Osteoblast (primary cell): ENCODE results near the gene GRIK3. TPM values are rescaled to one million over a fixed set of nuclear protein-coding genes. Genes with fewer than 3 reads are reported as not detected.

Source experiments
- DNase-seq: peaks from one replicate; pipeline ENCODE4 v3.0.0; 2011; ENCODE audit warnings: low spot score, mixed read lengths; ENCODE audit not compliant: insufficient read length; ENCODE audit errors: missing footprints
- H2AFZ ChIP-seq: 2 replicates; pipeline ENCODE4 v1.6.0; 2011; ENCODE audit warnings: mild to moderate bottlenecking, low read length
- H3K27ac ChIP-seq: 2 replicates; pipeline ENCODE4 v1.5.1; 2011; ENCODE audit warnings: mild to moderate bottlenecking, low read depth, low read length, moderate library complexity
- H3K27me3 ChIP-seq: 2 replicates; pipeline ENCODE4 v1.6.0; 2012; ENCODE audit warnings: mild to moderate bottlenecking, control low read depth, inconsistent platforms, low read length, moderate library complexity; ENCODE audit not compliant: insufficient read depth
- H3K36me3 ChIP-seq: 2 replicates; pipeline ENCODE4 v1.5.1; 2011; ENCODE audit warnings: mild to moderate bottlenecking, low read length, control low read depth, moderate library complexity; ENCODE audit not compliant: insufficient read depth
- H3K4me1 ChIP-seq: 2 replicates; pipeline ENCODE4 v1.5.1; 2011; ENCODE audit warnings: mild to moderate bottlenecking, low read length, control low read depth, moderate library complexity; ENCODE audit not compliant: insufficient read depth
- H3K4me2 ChIP-seq: 2 replicates; pipeline ENCODE4 v1.6.0; 2011; ENCODE audit warnings: mild to moderate bottlenecking, low read length; ENCODE audit not compliant: insufficient read depth
- H3K4me3 ChIP-seq: fragments of 200-600 bp; sonication (generic); 3 replicates; pipeline ENCODE4 v1.5.1; 2012; ENCODE audit warnings: mild to moderate bottlenecking, low read length, inconsistent platforms; ENCODE audit not compliant: insufficient read depth
- H3K79me2 ChIP-seq: 2 replicates; pipeline ENCODE4 v1.6.0; 2012; ENCODE audit warnings: mild to moderate bottlenecking, low read length, control low read depth, inconsistent platforms; ENCODE audit not compliant: insufficient read depth
- H3K9me3 ChIP-seq: 2 replicates; pipeline ENCODE4 v1.5.1; 2011; ENCODE audit warnings: low read depth, low read length, control low read depth
- H4K20me1 ChIP-seq: 2 replicates; pipeline ENCODE4 v1.6.0; 2012; ENCODE audit warnings: mild to moderate bottlenecking, low read length, control low read depth; ENCODE audit not compliant: insufficient read depth
- CTCF ChIP-seq: IDR thresholded peaks from 2 replicates; pipeline ENCODE4 v1.5.1; 2011; ENCODE audit warnings: mild to moderate bottlenecking, low read depth, low read length, moderate library complexity; ENCODE audit errors: extremely low read depth
- total RNA-seq: library from RNA; depleted of rRNA; stranded (reverse); fragments of >200 nt; gene quantifications from 2 replicates; pipeline ENCODE4 v1.2.3, GENCODE V29; 2012

The GRIK3 gene
- total RNA-seq, 1 donor = not detected

GRCh38 chr1:37051346-37051745 lies 17.0 kb upstream of the GRIK3 start:
- H3K4me3 ChIP-seq = no peak overlapping the region
- H3K9me3 ChIP-seq = no peaks in the 10 kb centered on the region
- DNase-seq = no peak
- no peak overlapping the region for H3K4me2 ChIP-seq
- H3K27me3 ChIP-seq = no peaks in the 10 kb centered on the region
- H2AFZ ChIP-seq = no peak overlapping the region
- no peak for TF ChIP-seq CTCF
- no peaks in the 10 kb centered on the region for H3K4me1 ChIP-seq
- H3K36me3 ChIP-seq = no peaks in the 10 kb centered on the region
- no peaks in the 10 kb centered on the region for H4K20me1 ChIP-seq
- H3K79me2 ChIP-seq = no peaks in the 10 kb centered on the region
- H3K27ac ChIP-seq = no peak overlapping the region

- Histone ChIP-seq H3K9me3 (no peaks in the 10 kb centered on the region), H2AFZ (no peak overlapping the region), H3K27ac (no peak overlapping the region), H4K20me1 (no peaks in the 10 kb centered on the region), H3K4me2 (no peak overlapping the region), H3K4me3 (no peak overlapping the region), H3K4me1 (no peaks in the 10 kb centered on the region), H3K36me3 (no peaks in the 10 kb centered on the region), H3K79me2 (no peaks in the 10 kb centered on the region), H3K27me3 (no peaks in the 10 kb centered on the region)
- DNase-seq = no peak
- no peak for TF ChIP-seq CTCF
Observed at GRCh38 chr1:37047542-37047941, 13.2 kb upstream of the GRIK3 start.

- Histone ChIP-seq H3K4me3 (no peak overlapping the region), H3K27me3 (no peaks in the 10 kb centered on the region), H3K27ac (no peak overlapping the region), H3K4me2 (no peak overlapping the region), H3K4me1 (no peaks in the 10 kb centered on the region), H4K20me1 (no peaks in the 10 kb centered on the region), H3K79me2 (no peaks in the 10 kb centered on the region), H3K9me3 (no peaks in the 10 kb centered on the region), H3K36me3 (no peaks in the 10 kb centered on the region), H2AFZ (no peak overlapping the region)
- no peak for TF ChIP-seq CTCF
- DNase-seq = no peak
Observed at GRCh38 chr1:37043101-37043500, 8.8 kb upstream of the GRIK3 start.

- H3K79me2 ChIP-seq = no peaks in the 10 kb centered on the region
- no peaks in the 10 kb centered on the region for H3K4me1 ChIP-seq
- no peak for TF ChIP-seq CTCF
- H4K20me1 ChIP-seq = no peaks in the 10 kb centered on the region
- no peak overlapping the region for H3K27ac ChIP-seq
- H3K27me3 ChIP-seq = no peaks in the 10 kb centered on the region
- H3K36me3 ChIP-seq = no peaks in the 10 kb centered on the region
- no peak for DNase-seq
- no peak overlapping the region for H2AFZ ChIP-seq
- no peak overlapping the region for H3K4me2 ChIP-seq
- no peak overlapping the region for H3K4me3 ChIP-seq
- no peaks in the 10 kb centered on the region for H3K9me3 ChIP-seq
Observed at GRCh38 chr1:37042506-37042905, 8.2 kb upstream of the GRIK3 start.
